Astrocyte of the hippocampus (primary cell): ENCODE measurements around the gene OTC.

Experiments used
- DNase-seq: peaks from one replicate; pipeline ENCODE4 v3.0.0; 2011; ENCODE audit warnings: low read depth, low spot score

OTC gene

GRCh38 chrX:38468563-38469157 lies 116.3 kb downstream of the OTC start:
- DNase-seq, result no peak
